ENCODE measurements around the gene NPR2. TPM values are rescaled to one million over a fixed set of nuclear protein-coding genes. Genes with fewer than 3 reads are reported as not detected.

The NPR2 gene
- total and polyA plus RNA-seq, 2 of the 13 experiments (the other 11 are each of a cell fraction or from before 2014, with no cell fraction given): 7.4 to 9.4 TPM

- TF ChIP-seq, protein P1, sequence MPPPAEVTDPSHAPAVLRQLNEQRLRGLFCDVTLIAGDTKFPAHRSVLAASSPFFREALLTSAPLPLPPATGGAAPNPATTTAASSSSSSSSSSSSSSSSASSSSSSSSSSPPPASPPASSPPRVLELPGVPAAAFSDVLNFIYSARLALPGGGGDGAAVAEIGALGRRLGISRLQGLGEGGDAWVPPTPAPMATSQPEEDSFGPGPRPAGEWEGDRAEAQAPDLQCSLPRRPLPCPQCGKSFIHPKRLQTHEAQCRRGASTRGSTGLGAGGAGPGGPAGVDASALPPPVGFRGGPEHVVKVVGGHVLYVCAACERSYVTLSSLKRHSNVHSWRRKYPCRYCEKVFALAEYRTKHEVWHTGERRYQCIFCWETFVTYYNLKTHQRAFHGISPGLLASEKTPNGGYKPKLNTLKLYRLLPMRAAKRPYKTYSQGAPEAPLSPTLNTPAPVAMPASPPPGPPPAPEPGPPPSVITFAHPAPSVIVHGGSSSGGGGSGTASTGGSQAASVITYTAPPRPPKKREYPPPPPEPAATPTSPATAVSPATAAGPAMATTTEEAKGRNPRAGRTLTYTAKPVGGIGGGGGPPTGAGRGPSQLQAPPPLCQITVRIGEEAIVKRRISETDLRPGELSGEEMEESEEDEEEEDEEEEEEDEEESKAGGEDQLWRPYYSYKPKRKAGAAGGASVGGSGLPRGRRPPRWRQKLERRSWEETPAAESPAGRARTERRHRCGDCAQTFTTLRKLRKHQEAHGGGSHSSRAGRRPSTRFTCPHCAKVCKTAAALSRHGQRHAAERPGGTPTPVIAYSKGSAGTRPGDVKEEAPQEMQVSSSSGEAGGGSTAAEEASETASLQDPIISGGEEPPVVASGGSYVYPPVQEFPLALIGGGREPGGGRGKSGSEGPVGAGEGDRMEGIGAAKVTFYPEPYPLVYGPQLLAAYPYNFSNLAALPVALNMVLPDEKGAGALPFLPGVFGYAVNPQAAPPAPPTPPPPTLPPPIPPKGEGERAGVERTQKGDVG (CRISPR knock-in tag; IDR thresholded peaks at IDR 0.05; ENCODE audit: borderline replicate concordance): no peak
- TF ChIP-seq ASH2L (IDR thresholded peaks at IDR 0.05; ENCODE audit: insufficient read length, low read depth, low read length) (no peak), ZNF607 (CRISPR knock-in tag; IDR thresholded peaks at IDR 0.05; ENCODE audit: borderline replicate concordance) (no peak), ZUFSP (CRISPR knock-in tag; IDR thresholded peaks at IDR 0.05; ENCODE audit: borderline replicate concordance) (no peak), GATAD1 (CRISPR knock-in tag; IDR thresholded peaks at IDR 0.05) (0 out of 2 replicates have a peak, but pooled peaks have one; percentile 16), ZNF460 (CRISPR knock-in tag; IDR thresholded peaks at IDR 0.05; ENCODE audit: borderline replicate concordance) (no peak), CEBPZ (IDR thresholded peaks at IDR 0.05; ENCODE audit: low read length) (no peak), SALL1 (CRISPR knock-in tag; IDR thresholded peaks at IDR 0.05) (peak; percentile 63; the same call in 1 of the 2 replicates), ZEB1 (IDR thresholded peaks at IDR 0.05; ENCODE audit: insufficient replicate concordance, low read depth) (no peak), TOPORS (CRISPR knock-in tag; IDR thresholded peaks at IDR 0.05) (no peak)
- TF ChIP-seq, protein P2, sequence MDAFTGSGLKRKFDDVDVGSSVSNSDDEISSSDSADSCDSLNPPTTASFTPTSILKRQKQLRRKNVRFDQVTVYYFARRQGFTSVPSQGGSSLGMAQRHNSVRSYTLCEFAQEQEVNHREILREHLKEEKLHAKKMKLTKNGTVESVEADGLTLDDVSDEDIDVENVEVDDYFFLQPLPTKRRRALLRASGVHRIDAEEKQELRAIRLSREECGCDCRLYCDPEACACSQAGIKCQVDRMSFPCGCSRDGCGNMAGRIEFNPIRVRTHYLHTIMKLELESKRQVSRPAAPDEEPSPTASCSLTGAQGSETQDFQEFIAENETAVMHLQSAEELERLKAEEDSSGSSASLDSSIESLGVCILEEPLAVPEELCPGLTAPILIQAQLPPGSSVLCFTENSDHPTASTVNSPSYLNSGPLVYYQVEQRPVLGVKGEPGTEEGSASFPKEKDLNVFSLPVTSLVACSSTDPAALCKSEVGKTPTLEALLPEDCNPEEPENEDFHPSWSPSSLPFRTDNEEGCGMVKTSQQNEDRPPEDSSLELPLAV (CRISPR knock-in tag; conservative IDR thresholded peaks at IDR 0.05; ENCODE audit: low read depth): no peak
- TF ChIP-seq, protein P3, sequence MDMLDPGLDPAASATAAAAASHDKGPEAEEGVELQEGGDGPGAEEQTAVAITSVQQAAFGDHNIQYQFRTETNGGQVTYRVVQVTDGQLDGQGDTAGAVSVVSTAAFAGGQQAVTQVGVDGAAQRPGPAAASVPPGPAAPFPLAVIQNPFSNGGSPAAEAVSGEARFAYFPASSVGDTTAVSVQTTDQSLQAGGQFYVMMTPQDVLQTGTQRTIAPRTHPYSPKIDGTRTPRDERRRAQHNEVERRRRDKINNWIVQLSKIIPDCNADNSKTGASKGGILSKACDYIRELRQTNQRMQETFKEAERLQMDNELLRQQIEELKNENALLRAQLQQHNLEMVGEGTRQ (IDR thresholded peaks at IDR 0.05; ENCODE audit: low read depth, low read length): no peak; the same call in 1 of the 2 replicates
- TF ChIP-seq, protein P3 (CRISPR knock-in tag; IDR thresholded peaks at IDR 0.05; ENCODE audit: borderline replicate concordance): peak; percentile 79; the same call in 1 of the 2 replicates
These were observed 43.1 kb downstream of the NPR2 start (continued) for GRCh38 chr9:35834260-35835215.
